Stomach smooth muscle (tissue), 2 donors: ENCODE results near the gene TNFAIP8L1.

Source experiments
- H3K27ac ChIP-seq: one replicate; pipeline ENCODE4 v1.7.0; 2013; ENCODE audit warnings: mild to moderate bottlenecking, low read length, inconsistent platforms
- H3K27me3 ChIP-seq, 2 donors: one replicate each; pipeline ENCODE4 v1.7.0; 2013; ENCODE audit warnings: low read length in 2 of 2; ENCODE audit not compliant: insufficient read depth in 2 of 2, control insufficient read depth in 1 of 2
- H3K36me3 ChIP-seq, 2 donors: one replicate each; pipeline ENCODE4 v1.7.0; 2013; ENCODE audit warnings: low read length in 2 of 2; ENCODE audit not compliant: control insufficient read depth in 2 of 2, insufficient read depth in 2 of 2
- H3K4me1 ChIP-seq: one replicate; pipeline ENCODE4 v1.7.0; 2013; ENCODE audit warnings: low read length; ENCODE audit not compliant: control insufficient read depth, insufficient read depth
- H3K4me3 ChIP-seq, 2 donors: one replicate each; pipeline ENCODE4 v1.7.0; 2013; ENCODE audit warnings: low read length in 2 of 2
- H3K9ac ChIP-seq, 2 donors: one replicate each; pipeline ENCODE4 v1.7.0; 2013; ENCODE audit warnings: low read length in 2 of 2, mild to moderate bottlenecking in 1 of 2
- H3K9me3 ChIP-seq, 2 donors: one replicate each; pipeline ENCODE4 v1.7.0; 2013; ENCODE audit warnings: low read length in 2 of 2; ENCODE audit not compliant: control insufficient read depth in 2 of 2
- donor health status: healthy.
- donor health status: Pancreatic carcinoma.

Gene TNFAIP8L1

DNA sequence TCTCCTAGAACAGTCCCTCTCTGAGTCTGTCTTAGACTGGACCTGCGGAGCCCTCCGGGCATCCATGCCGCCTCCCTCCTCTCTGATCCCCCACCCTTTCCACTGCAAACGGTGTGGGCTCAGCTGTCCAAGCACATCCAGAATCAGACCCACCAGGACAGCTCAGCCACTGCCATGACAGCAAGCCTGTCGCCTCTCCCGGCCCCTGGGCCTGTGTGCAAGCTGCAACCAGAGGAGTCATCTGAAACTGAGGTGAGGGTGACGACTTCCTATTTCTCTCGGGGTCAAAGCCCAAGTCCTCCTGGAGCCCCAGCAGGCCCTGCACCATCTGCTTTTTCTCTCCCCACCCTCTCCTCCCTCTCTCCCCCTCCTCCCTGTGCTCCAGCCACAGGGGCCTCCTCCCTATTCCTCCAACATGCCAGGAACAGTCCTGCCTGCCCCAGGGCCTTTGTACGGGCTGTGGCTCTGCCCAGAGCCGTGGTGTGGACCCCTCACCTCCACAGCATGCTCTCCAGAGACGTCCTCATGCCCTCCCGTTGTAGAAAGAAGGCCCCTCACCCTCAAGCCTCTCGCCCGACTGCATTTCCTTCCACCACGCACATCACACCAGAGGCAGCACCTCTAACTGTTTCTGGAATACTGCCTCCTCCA lies 54.3 kb downstream of the TNFAIP8L1 start:
- H3K27ac ChIP-seq: no peak overlapping the region

DNA sequence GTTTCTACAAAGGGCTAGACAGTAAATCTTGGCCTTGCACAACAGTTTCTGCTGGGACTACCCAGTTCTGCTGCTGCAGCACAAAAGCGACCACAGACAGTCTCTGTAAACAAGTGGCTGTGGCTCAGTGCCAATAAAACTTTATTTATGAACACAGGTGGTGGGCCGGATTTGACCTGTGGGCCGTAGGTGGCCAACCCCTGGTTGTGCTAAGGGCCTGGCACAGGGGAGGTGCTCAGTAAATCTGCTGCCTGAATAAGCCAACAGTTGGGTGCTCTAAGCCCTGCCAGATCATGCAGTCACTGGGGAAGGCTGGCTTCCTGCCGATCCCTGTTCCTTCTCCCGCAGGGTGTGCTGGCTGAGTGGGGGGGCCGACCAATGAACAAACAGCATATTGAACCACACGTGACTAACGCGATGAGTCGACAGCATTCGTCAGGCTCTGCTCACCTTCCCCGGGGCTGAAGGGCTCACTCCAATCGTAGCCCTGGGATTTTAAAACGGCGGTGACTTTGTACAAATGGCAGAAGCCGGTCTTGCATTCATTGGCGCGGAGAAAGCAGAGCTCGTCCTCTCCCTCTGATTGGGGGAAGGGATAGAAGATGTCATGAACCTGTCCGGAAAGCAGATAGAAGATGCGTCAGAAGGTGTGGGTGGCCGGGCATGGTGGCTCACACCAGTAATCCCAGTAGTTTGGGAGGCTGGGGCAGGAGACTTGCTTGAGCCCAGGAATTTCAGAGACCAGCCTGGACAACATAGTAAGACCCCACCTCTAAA lies 55.1 kb downstream of the TNFAIP8L1 start:
- Histone ChIP-seq H3K9me3 (no peaks in the 10 kb centered on the region), H3K4me1 (no peaks in the 10 kb centered on the region), H3K9ac (no peak overlapping the region), H3K36me3 (peaks cover 66 to 67% of the 10 kb centered on the region in 2 donors), H3K4me3 (no peak overlapping the region), H3K27me3 (no peaks in the 10 kb centered on the region), H3K27ac (no peak overlapping the region)

More for the DNA sequence above, 54.3 kb downstream of the TNFAIP8L1 start:
- Histone ChIP-seq H3K27me3 (no peaks in the 10 kb centered on the region), H3K4me1 (no peaks in the 10 kb centered on the region), H3K9ac (no peak overlapping the region), H3K4me3 (no peak overlapping the region), H3K36me3 (peaks cover 66 to 67% of the 10 kb centered on the region in 2 donors), H3K9me3 (no peaks in the 10 kb centered on the region)

DNA sequence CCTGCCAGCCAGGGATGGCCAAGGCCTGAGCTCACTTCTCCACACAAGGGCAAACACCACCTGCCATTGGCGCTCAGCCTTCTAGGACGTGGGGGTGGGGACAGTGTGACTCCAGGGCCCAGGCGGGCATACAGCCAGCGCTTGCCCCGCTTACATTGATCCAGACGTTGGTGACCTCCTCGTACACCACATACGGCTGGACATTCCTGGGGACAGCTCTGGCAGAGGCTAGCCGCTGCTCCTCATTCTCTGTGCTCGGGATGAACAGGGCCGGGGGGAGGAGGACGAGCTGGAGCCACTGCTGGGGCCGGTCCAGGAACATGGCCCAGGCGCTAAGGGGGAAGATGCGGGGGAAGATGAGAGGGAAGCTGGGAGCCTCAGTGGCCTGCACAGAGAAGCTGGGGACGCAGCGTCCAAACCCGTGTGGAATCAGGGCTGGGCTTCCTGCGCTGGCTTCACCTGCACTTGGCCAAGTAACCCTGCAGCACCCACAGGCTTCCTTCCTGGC lies 56.0 kb downstream of the TNFAIP8L1 start:
- no peaks in the 10 kb centered on the region for H3K9me3 ChIP-seq
- H3K36me3 ChIP-seq: peaks cover 59 to 68% of the 10 kb centered on the region in 2 donors
- H3K4me3 ChIP-seq: no peak overlapping the region
- no peak overlapping the region for H3K9ac ChIP-seq
- no peak overlapping the region for H3K27ac ChIP-seq
- no peaks in the 10 kb centered on the region for H3K4me1 ChIP-seq
- no peaks in the 10 kb centered on the region for H3K27me3 ChIP-seq

GRCh38 chr19:4697304-4697703 lies 58.0 kb downstream of the TNFAIP8L1 start:
- no peaks in the 10 kb centered on the region for H3K27me3 ChIP-seq
- no peaks in the 10 kb centered on the region for H3K9me3 ChIP-seq
- no peaks in the 10 kb centered on the region for H3K4me1 ChIP-seq
- H3K36me3 ChIP-seq: peaks cover 60 to 80% of the 10 kb centered on the region in 2 donors
- H3K4me3 ChIP-seq: no peak overlapping the region
- H3K9ac ChIP-seq: no peak overlapping the region
- no peak overlapping the region for H3K27ac ChIP-seq

- Histone ChIP-seq H3K4me1 (no peaks in the 10 kb centered on the region), H3K9ac (no peak overlapping the region), H3K4me3 (no peak overlapping the region), H3K27ac (no peak overlapping the region), H3K36me3 (peaks cover 52 to 69% of the 10 kb centered on the region in 2 donors), H3K9me3 (no peaks in the 10 kb centered on the region), H3K27me3 (no peaks in the 10 kb centered on the region)
Measured at GRCh38 chr19:4699826-4700692, 60.7 kb downstream of the TNFAIP8L1 start.

- no peaks in the 10 kb centered on the region for H3K9me3 ChIP-seq
- H3K4me1 ChIP-seq: peaks cover 2% of the 10 kb centered on the region
- H3K36me3 ChIP-seq: peaks cover 49 to 68% of the 10 kb centered on the region in 2 donors
Measured at GRCh38 chr19:4700693-4700970, 61.3 kb downstream of the TNFAIP8L1 start.

GRCh38 chr19:4701557-4701956 lies 62.2 kb downstream of the TNFAIP8L1 start:
- H3K9ac ChIP-seq: no peak overlapping the region
- no peaks in the 10 kb centered on the region for H3K27me3 ChIP-seq
- H3K9me3 ChIP-seq: no peaks in the 10 kb centered on the region
- peaks cover 49 to 67% of the 10 kb centered on the region in 2 donors for H3K36me3 ChIP-seq
- peaks cover 3% of the 10 kb centered on the region for H3K4me1 ChIP-seq
- no peak overlapping the region for H3K27ac ChIP-seq
- H3K4me3 ChIP-seq: no peak overlapping the region

More at GRCh38 chr19:4700693-4700970, 61.3 kb downstream of the TNFAIP8L1 start:
- Histone ChIP-seq H3K27ac (no peak overlapping the region), H3K4me3 (no peak overlapping the region), H3K9ac (no peak overlapping the region), H3K27me3 (no peaks in the 10 kb centered on the region)

GRCh38 chr19:4702764-4703163 lies 63.4 kb downstream of the TNFAIP8L1 start:
- peaks cover 12% of the 10 kb centered on the region for H3K4me1 ChIP-seq
- H3K9ac ChIP-seq: no peak overlapping the region
- H3K9me3 ChIP-seq: no peaks in the 10 kb centered on the region
- no peaks in the 10 kb centered on the region for H3K27me3 ChIP-seq
- H3K4me3 ChIP-seq: no peak overlapping the region
- no peak overlapping the region for H3K27ac ChIP-seq
- H3K36me3 ChIP-seq: peaks cover 36 to 57% of the 10 kb centered on the region in 2 donors

GRCh38 chr19:4703671-4704316 lies 64.5 kb downstream of the TNFAIP8L1 start:
- Histone ChIP-seq H3K4me1 (peaks cover 17% of the 10 kb centered on the region), H3K36me3 (peaks cover 30 to 54% of the 10 kb centered on the region in 2 donors), H3K27me3 (no peaks in the 10 kb centered on the region), H3K9me3 (no peaks in the 10 kb centered on the region), H3K4me3 (no peak overlapping the region), H3K9ac (no peak overlapping the region), H3K27ac (no peak overlapping the region)

DNA sequence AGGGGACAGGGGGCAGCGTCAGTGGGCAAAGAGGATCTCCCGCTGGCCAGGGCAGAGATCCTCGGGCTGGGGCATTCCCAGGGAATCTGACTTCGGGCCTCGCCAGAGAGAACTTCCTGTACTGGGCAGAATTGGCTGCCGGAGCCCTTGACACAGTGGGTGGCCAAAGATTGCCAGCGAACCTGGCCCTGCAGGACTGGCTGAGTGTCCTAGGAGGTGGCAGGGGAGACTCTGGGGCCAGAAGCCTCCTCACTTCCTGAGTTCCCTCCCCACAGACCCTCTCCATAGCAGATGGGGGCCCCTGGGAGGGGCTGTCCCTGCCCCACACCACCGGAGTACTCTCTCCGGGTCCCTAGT lies 65.0 kb downstream of the TNFAIP8L1 start:
- Histone ChIP-seq H3K9ac (no peak overlapping the region), H3K27ac (no peak overlapping the region), H3K4me3 (no peak overlapping the region), H3K36me3 (peaks cover 30 to 52% of the 10 kb centered on the region in 2 donors), H3K9me3 (no peaks in the 10 kb centered on the region), H3K4me1 (peaks cover 18% of the 10 kb centered on the region), H3K27me3 (no peaks in the 10 kb centered on the region)
